Measurements from ENCODE around the gene PPP1R3G. TPM values are rescaled to one million over a fixed set of nuclear protein-coding genes. Genes with fewer than 3 reads are reported as not detected.

PPP1R3G gene
- total RNA-seq, 1 experiment from 2014 or later = not detected

DNA sequence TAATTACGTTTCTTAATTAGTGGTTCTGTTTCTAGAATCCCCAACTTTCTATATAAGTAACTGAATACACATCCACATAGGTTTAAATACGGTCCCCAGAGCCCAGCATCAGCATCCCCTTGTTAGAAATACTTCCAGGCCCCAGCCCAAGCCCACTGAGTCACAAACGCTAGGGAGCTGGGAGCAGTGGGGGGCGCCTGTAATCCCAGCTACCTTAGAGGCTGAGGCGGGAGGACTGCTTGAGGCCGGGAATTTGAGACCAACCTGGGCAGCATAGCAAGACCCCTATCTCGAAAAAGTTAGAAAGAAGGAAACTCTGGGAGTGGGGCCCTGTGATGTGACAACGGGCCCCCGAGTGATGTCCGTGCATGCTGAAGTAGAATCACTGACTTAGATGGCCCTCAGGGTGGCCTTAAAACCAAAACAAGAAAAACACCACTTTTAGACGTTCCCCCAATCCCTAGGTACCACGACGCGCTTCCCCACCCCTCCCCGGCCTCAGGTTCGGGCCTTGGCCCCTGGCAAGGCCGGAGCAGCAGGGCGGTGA, 1.3 kb upstream of the PPP1R3G start:
- Histone ChIP-seq H3K9ac (ENCODE audit: low read length) (no peak overlapping the region), H3K4me2 (ENCODE audit: low read depth, low read length, poor library complexity, severe bottlenecking) (no peak overlapping the region), H3K4me3 (ENCODE audit: low read length) (no peak overlapping the region), H2AFZ (ENCODE audit: low read length) (no peak overlapping the region), H3K79me2 (ENCODE audit: low read length) (no peaks in the 10 kb centered on the region), H3K27ac (ENCODE audit: low read length) (no peak overlapping the region), H3K36me3 (ENCODE audit: insufficient read depth, low read length) (no peaks in the 10 kb centered on the region), H3K9me2 (replicated peaks; ENCODE audit: insufficient read depth, low read length) (no peaks in the 10 kb centered on the region), H3K4me1 (ENCODE audit: low read length) (no peaks in the 10 kb centered on the region), H3K9me3 (ENCODE audit: low read length) (no peaks in the 10 kb centered on the region), H4K20me1 (ENCODE audit: insufficient read depth, low read depth, low read length) (no peaks in the 10 kb centered on the region), H3K27me3 (ENCODE audit: low read length) (no peaks in the 10 kb centered on the region)
- no peak for DNase-seq

DNA sequence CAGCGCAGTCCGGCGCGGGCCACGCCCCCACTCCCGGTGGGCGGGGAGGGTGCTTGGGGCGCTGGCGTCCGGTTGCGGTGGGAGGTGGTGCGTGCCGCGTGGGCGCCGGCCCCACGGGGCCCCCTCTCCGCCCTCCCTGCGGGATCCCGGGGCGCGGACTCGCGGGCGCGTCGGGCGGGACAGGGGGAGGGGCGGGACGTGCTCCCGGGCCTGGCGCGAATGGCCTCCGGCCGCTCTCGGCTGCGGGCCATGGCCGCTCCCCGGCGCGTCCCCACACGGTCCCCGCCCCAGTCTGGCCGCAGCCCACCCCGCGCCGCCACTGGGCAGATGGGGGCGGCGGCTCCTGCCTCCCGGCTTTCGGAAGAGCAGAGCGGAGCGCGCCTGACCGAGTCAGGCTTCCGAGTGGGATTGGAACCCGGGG, 771 bp upstream of the PPP1R3G start:
- Histone ChIP-seq H3K4me1 (ENCODE audit: low read length) (no peaks in the 10 kb centered on the region), H3K4me2 (ENCODE audit: low read depth, low read length, poor library complexity, severe bottlenecking) (no peak overlapping the region), H3K4me3 (ENCODE audit: low read length) (no peak overlapping the region), H3K9me3 (ENCODE audit: low read length) (no peaks in the 10 kb centered on the region), H3K79me2 (ENCODE audit: low read length) (no peaks in the 10 kb centered on the region), H3K9ac (ENCODE audit: low read length) (no peak overlapping the region), H3K27me3 (ENCODE audit: low read length) (no peaks in the 10 kb centered on the region), H3K27ac (ENCODE audit: low read length) (no peak overlapping the region), H2AFZ (ENCODE audit: low read length) (no peak overlapping the region), H3K36me3 (ENCODE audit: insufficient read depth, low read length) (no peaks in the 10 kb centered on the region), H3K9me2 (replicated peaks; ENCODE audit: insufficient read depth, low read length) (no peaks in the 10 kb centered on the region), H4K20me1 (ENCODE audit: insufficient read depth, low read depth, low read length) (no peaks in the 10 kb centered on the region)
- DNase-seq = no peak

DNA sequence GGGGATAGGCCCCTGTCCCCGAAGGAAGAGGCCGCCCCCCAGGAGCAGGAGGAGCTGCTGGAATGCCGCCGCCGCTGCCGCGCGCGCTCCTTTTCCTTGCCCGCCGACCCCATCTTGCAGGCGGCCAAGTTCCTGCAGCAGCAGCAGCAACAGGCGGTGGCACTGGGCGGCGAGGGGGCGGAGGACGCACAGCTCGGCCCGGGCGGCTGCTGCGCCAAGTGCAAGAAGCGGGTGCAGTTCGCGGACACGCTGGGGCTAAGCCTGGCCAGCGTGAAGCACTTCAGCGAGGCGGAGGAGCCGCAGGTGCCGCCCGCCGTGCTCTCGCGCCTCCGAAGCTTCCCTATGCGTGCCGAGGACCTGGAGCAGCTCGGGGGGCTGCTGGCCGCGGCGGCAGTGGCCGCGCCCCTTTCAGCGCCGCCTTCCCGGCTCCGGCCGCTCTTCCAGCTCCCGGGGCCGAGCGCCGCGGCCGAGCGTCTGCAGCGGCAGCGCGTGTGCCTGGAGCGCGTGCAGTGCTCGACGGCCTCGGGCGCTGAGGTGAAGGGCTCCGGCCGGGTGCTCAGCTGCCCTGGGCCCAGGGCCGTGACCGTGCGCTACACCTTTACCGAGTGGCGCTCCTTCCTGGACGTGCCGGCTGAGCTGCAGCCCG, 630 bp downstream of the PPP1R3G start:
- H3K4me3 ChIP-seq (ENCODE audit: low read length) = no peak overlapping the region
- no peak for DNase-seq
- no peak overlapping the region for H3K27ac ChIP-seq (ENCODE audit: low read length)
- no peaks in the 10 kb centered on the region for H3K9me2 ChIP-seq (replicated peaks; ENCODE audit: insufficient read depth, low read length)
- no peak overlapping the region for H2AFZ ChIP-seq (ENCODE audit: low read length)
- no peaks in the 10 kb centered on the region for H3K27me3 ChIP-seq (ENCODE audit: low read length)
- no peaks in the 10 kb centered on the region; the same call in 1 of the 2 replicates for H4K20me1 ChIP-seq (ENCODE audit: insufficient read depth, low read depth, low read length)
- no peak overlapping the region for H3K9ac ChIP-seq (ENCODE audit: low read length)
- no peaks in the 10 kb centered on the region for H3K4me1 ChIP-seq (ENCODE audit: low read length)
- H3K79me2 ChIP-seq (ENCODE audit: low read length) = no peaks in the 10 kb centered on the region
- no peak overlapping the region for H3K4me2 ChIP-seq (ENCODE audit: low read depth, low read length, poor library complexity, severe bottlenecking)
- H3K36me3 ChIP-seq (ENCODE audit: insufficient read depth, low read length) = no peaks in the 10 kb centered on the region
- H3K9me3 ChIP-seq (ENCODE audit: low read length) = no peaks in the 10 kb centered on the region

DNA sequence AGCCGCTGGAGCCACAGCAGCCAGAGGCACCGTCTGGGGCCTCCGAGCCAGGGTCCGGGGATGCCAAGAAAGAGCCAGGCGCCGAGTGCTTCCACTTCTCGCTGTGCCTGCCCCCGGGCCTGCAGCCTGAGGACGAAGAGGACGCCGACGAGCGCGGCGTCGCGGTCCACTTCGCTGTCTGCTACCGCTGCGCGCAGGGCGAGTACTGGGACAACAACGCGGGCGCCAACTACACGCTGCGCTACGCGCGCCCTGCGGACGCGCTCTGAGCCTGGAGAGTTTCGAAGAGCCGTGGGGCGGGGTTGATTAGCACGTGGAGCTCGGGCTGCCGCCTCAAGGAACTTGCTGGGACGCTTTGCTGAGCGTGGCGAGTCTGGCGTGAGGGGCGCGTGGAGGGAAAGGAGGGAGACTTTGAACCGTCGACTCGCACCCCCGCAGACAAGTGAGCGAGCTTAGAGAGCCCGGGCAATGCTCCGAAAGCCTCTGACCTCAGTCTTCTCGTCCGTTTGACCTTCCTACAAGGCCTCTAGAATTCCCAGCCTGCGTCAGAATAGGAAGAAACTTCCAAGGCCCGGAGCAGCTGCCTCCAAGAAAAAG, 1.3 kb downstream of the PPP1R3G start:
- no peak for DNase-seq
- Histone ChIP-seq H3K4me2 (ENCODE audit: low read depth, low read length, poor library complexity, severe bottlenecking) (no peak overlapping the region), H3K4me3 (ENCODE audit: low read length) (no peak overlapping the region), H2AFZ (ENCODE audit: low read length) (no peak overlapping the region), H3K4me1 (ENCODE audit: low read length) (peaks cover 1% of the 10 kb centered on the region), H3K9ac (ENCODE audit: low read length) (no peak overlapping the region), H3K27me3 (ENCODE audit: low read length) (no peaks in the 10 kb centered on the region), H3K79me2 (ENCODE audit: low read length) (no peaks in the 10 kb centered on the region), H3K9me3 (ENCODE audit: low read length) (no peaks in the 10 kb centered on the region), H3K36me3 (ENCODE audit: insufficient read depth, low read length) (no peaks in the 10 kb centered on the region), H3K27ac (ENCODE audit: low read length) (no peak overlapping the region), H3K9me2 (replicated peaks; ENCODE audit: insufficient read depth, low read length) (no peaks in the 10 kb centered on the region), H4K20me1 (ENCODE audit: insufficient read depth, low read depth, low read length) (no peaks in the 10 kb centered on the region; the same call in 1 of the 2 replicates)

DNA sequence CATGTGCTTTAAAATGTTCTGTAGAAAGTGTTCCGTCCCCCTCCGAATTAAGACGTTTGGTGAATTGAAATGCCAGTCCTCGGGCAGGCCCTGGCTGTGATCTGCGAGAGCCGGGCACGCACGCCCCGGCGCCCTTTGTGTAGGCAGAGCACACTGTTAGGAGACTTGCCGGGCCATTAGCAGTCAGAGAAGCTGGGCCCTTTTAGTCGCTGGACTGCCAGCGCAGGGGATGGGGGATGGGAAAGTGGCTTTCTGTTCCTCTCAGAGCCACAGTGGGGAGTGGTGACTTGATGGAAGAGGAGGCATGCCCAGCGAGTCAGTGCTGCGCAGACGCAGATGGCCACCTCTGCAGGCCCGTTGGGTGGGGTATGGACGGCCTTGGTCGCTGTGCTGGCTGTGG, 2.2 kb downstream of the PPP1R3G start:
- no peak overlapping the region for H3K27ac ChIP-seq (ENCODE audit: low read length)
- no peak overlapping the region for H3K4me3 ChIP-seq (ENCODE audit: low read length)
- no peak overlapping the region for H2AFZ ChIP-seq (ENCODE audit: low read length)
- no peaks in the 10 kb centered on the region for H3K27me3 ChIP-seq (ENCODE audit: low read length)
- no peaks in the 10 kb centered on the region for H3K36me3 ChIP-seq (ENCODE audit: insufficient read depth, low read length)
- no peak for DNase-seq
- no peaks in the 10 kb centered on the region; the same call in 1 of the 2 replicates for H4K20me1 ChIP-seq (ENCODE audit: insufficient read depth, low read depth, low read length)
- H3K9me2 ChIP-seq (replicated peaks; ENCODE audit: insufficient read depth, low read length) = no peaks in the 10 kb centered on the region
- H3K4me1 ChIP-seq (ENCODE audit: low read length) = peaks cover 8% of the 10 kb centered on the region
- H3K79me2 ChIP-seq (ENCODE audit: low read length) = no peaks in the 10 kb centered on the region
- H3K9ac ChIP-seq (ENCODE audit: low read length) = no peak overlapping the region
- H3K4me2 ChIP-seq (ENCODE audit: low read depth, low read length, poor library complexity, severe bottlenecking) = no peak overlapping the region
- H3K9me3 ChIP-seq (ENCODE audit: low read length) = no peaks in the 10 kb centered on the region

DNA sequence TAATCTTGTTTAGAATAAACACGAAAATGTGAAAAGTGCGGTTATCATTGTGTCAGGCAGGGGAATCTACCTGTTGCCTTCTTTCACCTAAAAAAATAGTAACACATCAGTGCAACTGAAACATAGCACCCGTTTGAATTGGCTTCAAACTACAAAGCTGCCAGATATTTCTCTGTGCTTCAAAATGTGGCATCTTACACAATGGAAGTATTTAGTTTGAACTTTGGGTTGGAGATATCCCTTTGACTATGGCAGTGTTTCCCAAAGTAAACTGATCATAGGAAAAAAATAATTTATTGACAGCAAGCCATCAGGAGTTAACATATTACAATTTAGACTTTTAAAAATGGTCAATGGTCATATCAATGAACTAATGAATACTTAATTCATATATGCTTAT, 3.6 kb downstream of the PPP1R3G start:
- Histone ChIP-seq H3K27me3 (ENCODE audit: low read length) (no peaks in the 10 kb centered on the region), H4K20me1 (ENCODE audit: insufficient read depth, low read depth, low read length) (no peaks in the 10 kb centered on the region; the same call in 1 of the 2 replicates), H3K9me3 (ENCODE audit: low read length) (no peaks in the 10 kb centered on the region), H3K27ac (ENCODE audit: low read length) (no peak overlapping the region), H3K9ac (ENCODE audit: low read length) (no peak overlapping the region), H3K36me3 (ENCODE audit: insufficient read depth, low read length) (no peaks in the 10 kb centered on the region), H3K4me2 (ENCODE audit: low read depth, low read length, poor library complexity, severe bottlenecking) (no peak overlapping the region), H3K79me2 (ENCODE audit: low read length) (no peaks in the 10 kb centered on the region), H3K4me1 (ENCODE audit: low read length) (peaks cover 8% of the 10 kb centered on the region), H3K4me3 (ENCODE audit: low read length) (no peak overlapping the region), H2AFZ (ENCODE audit: low read length) (no peak overlapping the region), H3K9me2 (replicated peaks; ENCODE audit: insufficient read depth, low read length) (no peaks in the 10 kb centered on the region)
- no peak for DNase-seq

DNA sequence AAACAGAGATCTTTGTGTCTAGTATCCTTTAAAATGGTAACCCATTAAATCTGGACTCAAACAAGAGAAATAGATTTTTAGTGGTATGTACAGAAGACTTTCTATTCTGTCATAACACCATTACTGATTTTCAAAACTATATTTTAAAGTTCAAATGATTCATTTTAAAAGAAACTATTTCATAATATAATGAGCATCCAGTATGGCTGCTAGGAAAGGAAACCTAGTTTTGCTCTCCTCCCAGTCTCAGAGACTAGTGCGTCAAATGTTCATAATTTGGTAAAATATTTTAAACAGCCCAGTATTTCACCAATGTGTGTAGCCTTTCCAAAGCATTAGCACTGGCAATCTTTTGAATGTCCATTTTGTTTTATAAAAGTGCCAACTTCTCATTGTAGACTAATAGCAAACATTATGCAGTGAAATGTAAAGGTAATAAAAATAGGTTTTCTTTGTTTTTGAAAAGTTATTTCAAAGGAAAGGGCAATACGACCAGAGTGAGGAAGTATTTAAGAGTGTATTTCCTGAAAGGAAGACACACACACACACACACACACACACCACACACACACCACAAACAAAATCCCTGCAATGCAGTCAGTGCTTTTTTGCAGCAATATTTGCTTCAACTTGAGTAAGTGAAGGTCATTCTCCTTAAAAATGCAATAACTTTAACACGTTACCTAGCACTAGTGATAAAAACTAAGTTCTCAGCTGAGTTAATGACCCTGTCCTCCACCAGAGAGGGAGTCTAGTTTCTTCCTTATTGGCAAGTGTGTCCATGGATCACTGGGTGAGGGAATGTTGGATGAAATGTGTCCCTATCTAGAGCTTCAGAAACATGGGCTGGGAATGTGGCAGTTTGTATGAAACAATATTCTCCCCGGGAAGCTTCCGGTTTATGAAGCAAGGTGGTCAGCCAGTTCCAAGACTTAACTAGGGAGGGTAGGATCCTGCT, 4.6 kb downstream of the PPP1R3G start:
- H3K4me1 ChIP-seq (ENCODE audit: low read length) = peaks cover 8% of the 10 kb centered on the region
- DNase-seq = no peak
- no peaks in the 10 kb centered on the region; the same call in 1 of the 2 replicates for H4K20me1 ChIP-seq (ENCODE audit: insufficient read depth, low read depth, low read length)
- no peaks in the 10 kb centered on the region for H3K9me3 ChIP-seq (ENCODE audit: low read length)
- H2AFZ ChIP-seq (ENCODE audit: low read length) = no peak overlapping the region
- H3K9ac ChIP-seq (ENCODE audit: low read length) = no peak overlapping the region
- no peak overlapping the region for H3K27ac ChIP-seq (ENCODE audit: low read length)
- H3K79me2 ChIP-seq (ENCODE audit: low read length) = no peaks in the 10 kb centered on the region
- no peaks in the 10 kb centered on the region for H3K27me3 ChIP-seq (ENCODE audit: low read length)
- no peaks in the 10 kb centered on the region for H3K9me2 ChIP-seq (replicated peaks; ENCODE audit: insufficient read depth, low read length)
- no peak overlapping the region for H3K4me2 ChIP-seq (ENCODE audit: low read depth, low read length, poor library complexity, severe bottlenecking)
- no peaks in the 10 kb centered on the region for H3K36me3 ChIP-seq (ENCODE audit: insufficient read depth, low read length)
- no peak overlapping the region for H3K4me3 ChIP-seq (ENCODE audit: low read length)

DNA sequence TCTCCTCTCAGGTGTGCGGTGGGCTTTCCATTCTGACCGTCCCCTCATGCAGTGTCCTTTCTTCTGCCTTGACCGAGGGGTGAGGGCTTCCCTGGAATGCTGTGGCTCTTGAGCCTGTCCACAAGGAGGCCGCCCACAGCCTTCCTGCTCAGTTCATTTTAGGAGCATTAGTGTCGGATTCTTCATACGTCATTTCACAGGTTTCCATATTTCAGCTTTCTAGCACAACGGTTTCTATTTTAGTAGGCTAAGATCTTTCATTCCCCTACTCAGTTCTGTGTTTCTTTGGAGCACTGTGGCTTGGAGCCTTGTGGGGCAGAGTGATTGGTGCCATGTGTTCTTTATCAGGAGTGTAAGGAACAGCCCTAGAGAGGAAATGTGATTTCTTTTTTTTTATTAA, 5.5 kb downstream of the PPP1R3G start:
- peaks cover 8% of the 10 kb centered on the region for H3K4me1 ChIP-seq (ENCODE audit: low read length)
- DNase-seq = no peak
- H3K36me3 ChIP-seq (ENCODE audit: insufficient read depth, low read length) = no peaks in the 10 kb centered on the region
- no peak overlapping the region for H3K4me3 ChIP-seq (ENCODE audit: low read length)
- H2AFZ ChIP-seq (ENCODE audit: low read length) = no peak overlapping the region
- H3K4me2 ChIP-seq (ENCODE audit: low read depth, low read length, poor library complexity, severe bottlenecking) = no peak overlapping the region
- H3K27ac ChIP-seq (ENCODE audit: low read length) = no peak overlapping the region
- H3K79me2 ChIP-seq (ENCODE audit: low read length) = no peaks in the 10 kb centered on the region
- no peaks in the 10 kb centered on the region for H3K9me3 ChIP-seq (ENCODE audit: low read length)
- no peak overlapping the region for H3K9ac ChIP-seq (ENCODE audit: low read length)
- H3K27me3 ChIP-seq (ENCODE audit: low read length) = no peaks in the 10 kb centered on the region
- H3K9me2 ChIP-seq (replicated peaks; ENCODE audit: insufficient read depth, low read length) = no peaks in the 10 kb centered on the region
- no peaks in the 10 kb centered on the region; the same call in 1 of the 2 replicates for H4K20me1 ChIP-seq (ENCODE audit: insufficient read depth, low read depth, low read length)
